ENCODE measurements around the gene AIFM3.

Gene AIFM3

GRCh38 chr22:20976291-20976877, 9.3 kb downstream of the AIFM3 start:
- no peak for DNase-seq

DNA sequence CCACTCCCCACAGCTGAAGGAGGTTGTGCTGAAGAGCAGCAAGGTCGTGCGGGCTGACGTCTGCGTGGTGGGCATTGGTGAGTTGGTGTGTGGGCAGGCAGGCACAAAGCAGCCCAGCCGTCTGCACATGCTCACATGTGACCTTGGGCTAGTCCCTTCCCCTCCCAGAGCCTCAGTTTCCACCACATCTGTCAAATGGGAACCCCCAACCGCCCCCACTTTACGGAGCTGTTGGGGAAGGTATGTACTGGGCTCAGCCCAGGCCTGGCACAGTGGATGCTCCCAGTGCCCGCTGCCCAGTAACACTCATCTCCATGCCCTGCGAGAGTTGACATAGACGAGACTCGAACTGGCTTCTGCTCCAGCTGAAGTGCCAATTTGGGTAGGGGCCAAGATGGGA, 10.0 kb downstream of the AIFM3 start:
- DNase-seq = no peak

GRCh38 chr22:20977516-20978170, 10.6 kb downstream of the AIFM3 start:
- no peak for DNase-seq

- DNase-seq = no peak
Observed at GRCh38 chr22:20978419-20978818, 11.4 kb downstream of the AIFM3 start.

- peak; percentile 70 to 86 (median 78) for DNase-seq
Observed at GRCh38 chr22:20979243-20979809, 12.3 kb downstream of the AIFM3 start.

DNA sequence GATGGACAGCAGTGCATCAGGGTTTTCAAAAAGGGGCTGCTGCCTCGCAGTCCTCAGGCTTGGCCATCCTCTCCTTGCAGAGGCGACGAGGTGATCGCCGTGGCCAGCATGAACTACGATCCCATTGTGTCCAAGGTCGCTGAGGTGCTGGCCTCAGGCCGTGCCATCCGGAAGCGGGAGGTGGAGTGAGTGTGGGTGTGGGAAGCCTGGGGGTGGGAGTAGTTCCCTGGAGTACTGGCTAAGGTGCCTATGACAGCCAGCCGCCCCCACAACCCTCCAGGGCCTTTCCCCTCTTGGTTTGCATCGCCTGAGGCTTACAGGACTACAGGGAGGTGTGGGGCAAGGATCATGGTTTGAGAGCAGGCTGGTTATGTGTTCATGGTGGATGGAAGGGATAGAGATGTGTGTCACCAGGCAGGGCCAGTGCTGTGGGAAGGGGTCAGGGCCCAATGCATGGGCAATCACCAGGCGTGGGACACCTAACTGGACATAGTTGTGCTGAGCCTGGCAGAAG, 12.9 kb downstream of the AIFM3 start:
- peak; percentile 31 to 68 (median 46) for DNase-seq

- no peak for DNase-seq
Observed at GRCh38 chr22:20980523-20980922, 13.5 kb downstream of the AIFM3 start.

- DNase-seq = no peak
Observed at GRCh38 chr22:20980938-20981722, 14.1 kb downstream of the AIFM3 start.

DNA sequence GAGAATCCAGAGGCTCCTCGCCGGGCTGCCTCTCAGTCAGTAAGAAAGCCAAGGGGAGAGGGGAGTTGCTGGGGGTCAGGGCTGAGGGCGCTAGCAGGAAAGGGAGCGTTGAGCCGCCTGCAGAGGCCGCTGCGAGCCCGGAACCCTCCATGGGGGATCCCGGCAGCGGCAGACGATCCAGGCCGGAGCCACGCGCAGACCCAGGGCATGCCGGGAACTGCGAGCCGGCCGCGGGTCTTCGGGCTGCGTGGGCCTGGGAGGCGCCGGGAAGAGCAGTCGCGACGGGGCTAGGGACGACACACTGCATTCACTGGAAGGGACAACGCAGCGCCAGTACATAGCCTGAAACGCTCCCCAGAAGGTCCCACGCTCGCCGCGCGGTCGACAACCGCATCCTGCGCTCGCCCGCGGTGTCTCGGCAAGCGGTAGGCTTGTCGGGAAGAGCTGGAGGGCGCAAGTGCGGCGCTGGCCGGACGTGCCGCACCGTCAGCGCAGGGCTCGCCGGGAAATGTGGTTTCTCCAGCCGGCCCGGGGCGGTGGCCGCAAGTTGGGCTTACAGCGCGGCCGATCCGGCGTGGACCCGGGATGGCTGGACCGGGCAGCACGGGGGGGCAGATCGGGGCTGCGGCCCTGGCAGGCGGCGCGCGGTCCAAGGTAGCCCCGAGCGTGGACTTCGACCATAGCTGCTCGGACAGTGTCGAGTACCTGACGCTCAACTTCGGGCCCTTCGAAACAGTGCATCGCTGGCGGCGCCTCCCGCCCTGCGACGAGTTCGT, 14.9 kb downstream of the AIFM3 start, which contains the start of gene LZTR1:
TSS of gene LZTR1 (plus strand) at position 511 of the 776 bp plus-strand sequence. CDS start at position 586, 75 bp downstream.
- peak; percentile 86 to 94 (median 90) for DNase-seq

DNA sequence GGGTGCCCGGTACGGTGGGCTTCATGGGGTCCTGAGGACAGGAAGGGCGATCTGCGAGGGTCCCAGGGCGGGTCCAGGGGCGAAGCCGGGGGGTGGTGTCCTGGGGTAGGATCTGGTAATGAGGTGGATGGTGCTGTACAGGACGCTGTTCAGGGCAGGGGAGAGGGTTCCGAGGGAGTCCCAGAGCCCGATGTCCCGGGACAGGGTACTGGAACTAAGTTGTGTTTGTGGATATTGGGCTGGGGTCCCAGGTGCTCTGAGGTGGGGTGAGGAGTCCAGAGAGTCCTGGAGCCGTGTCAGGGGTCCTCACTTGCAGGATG, 15.5 kb downstream of the AIFM3 start:
- DNase-seq = no peak

DNA sequence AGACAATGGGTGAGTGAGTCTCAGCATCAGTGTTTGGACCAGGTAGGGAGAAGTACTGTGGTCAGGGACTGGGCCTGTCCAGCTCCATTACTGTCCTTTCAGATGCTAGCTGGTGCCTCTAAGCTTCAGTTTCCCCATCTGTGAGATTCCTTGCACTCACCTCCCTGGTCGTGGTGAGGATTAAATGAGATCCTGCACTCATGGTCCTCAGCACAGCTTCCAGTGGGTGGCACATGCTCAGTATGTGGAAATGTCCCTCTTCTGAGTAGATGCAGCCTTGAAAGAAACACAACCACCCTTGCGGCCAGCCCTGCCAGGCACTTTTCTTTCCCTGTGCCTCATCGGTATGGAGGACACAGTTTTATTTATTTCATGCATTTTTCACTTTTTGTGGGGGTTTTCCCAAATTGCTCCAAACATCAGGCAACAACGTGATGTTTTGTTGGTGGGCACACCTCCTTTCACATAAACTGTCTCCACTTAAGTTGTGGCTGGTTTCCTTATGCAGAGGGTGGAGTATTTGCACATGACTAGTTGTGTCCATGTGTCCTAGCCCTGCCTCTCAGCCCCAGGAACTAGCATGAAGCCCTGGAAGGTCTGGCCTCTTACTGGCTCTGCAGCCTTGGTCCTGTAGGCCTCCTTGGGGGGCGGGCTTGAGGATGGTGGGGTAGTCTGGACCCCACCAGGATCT, 16.2 kb downstream of the AIFM3 start:
- DNase-seq = no peak

DNA sequence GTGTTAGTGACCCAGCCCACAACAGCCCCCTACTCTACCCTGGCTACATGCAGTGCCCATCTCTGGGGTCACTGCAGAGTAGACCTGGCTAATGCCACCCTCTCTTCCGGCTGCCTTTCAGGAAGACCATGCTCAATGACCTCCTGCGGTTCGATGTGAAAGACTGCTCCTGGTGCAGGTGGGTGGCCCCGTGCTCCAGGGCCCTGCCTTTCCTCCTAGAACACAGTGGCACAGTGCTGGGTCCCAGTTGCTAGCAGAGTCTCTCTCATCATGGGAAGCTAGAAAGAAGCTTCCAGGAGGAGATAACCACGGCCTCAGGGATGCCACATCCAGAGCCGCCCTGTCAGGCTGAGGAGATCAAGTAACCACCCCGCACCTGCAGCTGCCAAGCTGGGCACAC, 18.7 kb downstream of the AIFM3 start:
- no peak for DNase-seq

DNA sequence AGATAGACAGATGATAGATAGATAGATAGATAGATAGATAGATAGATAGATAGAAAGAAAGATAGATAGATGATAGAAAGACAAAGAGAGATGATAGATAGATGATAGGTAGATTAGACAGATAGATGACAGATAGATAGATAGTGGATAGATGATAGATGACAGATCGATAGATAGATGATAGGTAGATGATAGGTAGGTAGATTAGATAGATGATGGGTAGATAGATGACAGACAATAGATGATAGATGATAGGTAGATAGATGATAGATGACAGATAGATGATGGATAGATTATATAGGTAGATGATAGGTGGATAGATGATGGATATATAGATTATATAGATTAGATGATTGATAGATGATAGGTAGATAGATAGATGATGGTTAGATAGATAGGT, 19.3 kb downstream of the AIFM3 start:
- DNase-seq = no peak

DNA sequence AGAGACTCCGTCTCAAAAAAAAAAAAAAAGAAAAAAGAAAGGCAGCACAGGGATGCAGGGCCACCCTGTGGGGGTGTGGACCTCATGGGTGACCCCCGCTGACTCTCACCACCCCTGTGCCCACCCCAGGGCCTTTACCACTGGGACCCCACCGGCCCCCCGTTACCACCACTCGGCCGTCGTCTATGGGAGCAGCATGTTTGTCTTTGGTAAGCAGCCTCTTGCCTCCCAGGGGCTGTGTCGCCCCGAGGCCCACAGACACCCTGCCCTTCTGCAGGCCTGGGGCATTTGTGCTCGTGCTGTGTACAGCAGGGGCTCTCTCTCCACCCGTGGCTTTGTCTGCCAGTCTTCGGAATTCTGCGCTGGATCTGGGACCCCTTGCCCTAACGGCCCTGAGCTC, 20.3 kb downstream of the AIFM3 start:
- no peak for DNase-seq

DNA sequence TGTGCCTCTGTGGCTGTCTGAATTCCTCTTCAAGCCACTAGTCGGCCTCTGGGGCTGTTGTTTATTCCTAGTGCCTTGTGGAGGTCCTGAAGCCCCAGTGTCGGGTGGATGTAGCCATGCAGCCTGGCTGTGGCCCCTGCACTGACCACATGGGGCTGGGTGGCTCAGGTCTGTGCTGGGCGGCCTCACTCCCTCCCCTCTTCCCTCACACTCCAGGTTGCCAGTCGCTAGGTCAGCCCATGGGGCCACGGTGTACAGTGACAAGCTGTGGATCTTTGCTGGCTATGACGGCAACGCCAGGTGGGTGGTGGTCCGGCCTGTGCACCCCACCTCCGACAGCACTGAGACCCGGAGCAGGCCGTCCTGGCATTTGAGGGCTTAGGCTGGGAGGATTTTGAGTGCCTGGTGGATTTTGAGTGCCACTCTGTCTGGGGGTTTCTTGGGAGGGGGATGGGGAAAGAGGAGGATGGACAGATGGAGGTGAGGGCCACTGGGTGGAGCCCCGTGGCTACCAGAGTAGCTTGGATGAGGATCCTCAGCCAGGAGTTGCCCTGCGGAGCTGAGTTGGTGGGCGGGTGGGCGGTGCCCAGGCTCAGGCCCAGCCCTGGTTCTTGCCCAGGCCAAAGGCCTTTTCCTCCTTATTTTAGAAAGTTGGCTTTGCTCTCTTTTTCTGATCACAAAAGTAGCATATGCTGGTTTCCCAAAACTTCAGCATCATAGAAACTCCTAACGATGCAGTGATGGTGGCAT, 21.7 kb downstream of the AIFM3 start:
- DNase-seq = no peak

GRCh38 chr22:20989323-20990138, 22.5 kb downstream of the AIFM3 start:
- no peak for DNase-seq

GRCh38 chr22:20990184-20991180, 23.4 kb downstream of the AIFM3 start:
- DNase-seq = no peak

- DNase-seq = no peak
Observed at GRCh38 chr22:20991252-20992055, 24.4 kb downstream of the AIFM3 start.
